GM15510 (cell line): ENCODE measurements around the gene PIK3R2.

Experiments used
- POLR2A ChIP-seq: IDR thresholded peaks from 3 replicates; pipeline ENCODE4 v1.6.1; 2011; ENCODE audit warnings: borderline replicate concordance; ENCODE audit not compliant: insufficient read length; ENCODE audit errors: extremely low read depth

PIK3R2 gene

GRCh38 chr19:18152817-18153555, at the start of gene PIK3R2:
Gene PIK3R2 (plus strand): TSS chr19:18153163. CDS start chr19:18155880, 2,717 bp downstream.
- peak; percentile 55 for TF ChIP-seq POLR2A

DNA sequence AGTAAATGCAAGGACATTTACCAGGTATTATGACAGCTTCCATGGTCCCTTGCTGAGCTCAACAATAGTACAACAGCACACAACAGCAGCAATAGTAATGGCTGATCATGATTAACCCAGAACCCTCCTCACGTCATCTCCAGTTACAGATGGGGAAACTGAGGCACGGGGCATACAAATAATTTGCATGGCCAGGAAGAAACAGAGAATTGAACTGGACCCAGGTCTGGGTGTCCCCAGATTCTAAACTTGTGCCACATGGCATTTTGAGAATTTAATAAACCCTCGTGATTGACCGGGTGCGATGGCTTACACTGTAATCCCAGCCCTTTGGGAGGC, 48.2 kb upstream of the PIK3R2 start:
- TF ChIP-seq POLR2A, result no peak

- TF ChIP-seq POLR2A, result no peak
These were observed 45.7 kb upstream of the PIK3R2 start for GRCh38 chr19:18107235-18107634.

GRCh38 chr19:18108897-18109296, 44.1 kb upstream of the PIK3R2 start:
- TF ChIP-seq POLR2A, result no peak

GRCh38 chr19:18109341-18109732, 43.6 kb upstream of the PIK3R2 start:
- no peak for TF ChIP-seq POLR2A

GRCh38 chr19:18109733-18110608, 43.0 kb upstream of the PIK3R2 start:
- peak; percentile 46 for TF ChIP-seq POLR2A

DNA sequence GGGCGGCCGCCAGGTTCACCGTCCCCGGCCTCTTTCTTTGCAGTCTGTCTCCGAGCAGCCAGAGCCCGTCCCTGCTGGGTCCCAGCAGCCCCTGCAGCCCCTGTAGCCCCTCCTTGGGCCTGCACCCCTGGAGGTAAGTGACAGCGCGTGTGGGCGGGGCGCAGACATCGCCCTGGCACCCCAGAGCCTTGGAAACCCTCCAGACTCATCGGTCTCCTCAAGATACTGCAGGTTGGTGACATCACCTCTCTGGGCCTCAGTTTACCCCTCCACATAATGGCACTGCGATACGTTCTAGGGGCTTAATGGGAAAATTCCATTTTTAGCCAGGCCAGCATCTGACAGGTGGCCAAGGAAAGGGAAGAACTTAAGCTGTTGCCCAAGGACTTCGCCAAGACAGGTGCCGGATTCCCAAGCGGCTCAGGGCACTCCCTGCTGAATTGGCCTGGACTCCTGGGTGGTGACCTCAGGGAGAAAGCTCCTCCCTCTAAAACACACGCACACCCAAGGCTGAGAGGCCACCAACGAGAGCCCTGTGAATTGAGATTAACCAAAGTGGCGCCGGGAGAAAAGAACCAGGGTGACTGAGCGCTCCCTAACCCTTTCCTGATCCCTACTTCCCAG, 42.2 kb upstream of the PIK3R2 start:
- TF ChIP-seq POLR2A, result no peak

DNA sequence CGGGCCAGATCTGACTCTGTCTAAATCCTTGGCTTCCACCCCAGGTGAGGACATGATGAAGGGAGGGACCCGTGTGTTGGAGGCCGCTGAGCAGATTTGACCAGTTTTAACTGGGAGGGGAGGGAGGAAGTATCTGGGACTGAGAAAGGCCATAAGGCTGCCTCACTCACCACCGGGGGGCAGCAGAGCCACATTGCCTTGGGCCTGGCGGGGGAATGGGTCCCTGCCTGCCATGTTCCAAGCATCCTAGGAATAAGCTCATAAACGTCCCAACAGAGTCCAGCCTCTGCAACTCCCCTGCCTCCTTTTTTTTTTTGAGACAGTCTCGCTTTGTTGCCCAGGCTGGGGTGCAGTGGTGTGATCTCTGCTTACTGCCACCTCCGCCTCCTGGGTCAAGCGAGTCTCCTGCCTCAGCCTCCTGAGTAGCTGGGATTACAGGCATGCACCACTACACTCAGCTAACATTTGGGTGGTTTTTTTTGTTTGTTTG, 39.9 kb upstream of the PIK3R2 start:
- no peak for TF ChIP-seq POLR2A

DNA sequence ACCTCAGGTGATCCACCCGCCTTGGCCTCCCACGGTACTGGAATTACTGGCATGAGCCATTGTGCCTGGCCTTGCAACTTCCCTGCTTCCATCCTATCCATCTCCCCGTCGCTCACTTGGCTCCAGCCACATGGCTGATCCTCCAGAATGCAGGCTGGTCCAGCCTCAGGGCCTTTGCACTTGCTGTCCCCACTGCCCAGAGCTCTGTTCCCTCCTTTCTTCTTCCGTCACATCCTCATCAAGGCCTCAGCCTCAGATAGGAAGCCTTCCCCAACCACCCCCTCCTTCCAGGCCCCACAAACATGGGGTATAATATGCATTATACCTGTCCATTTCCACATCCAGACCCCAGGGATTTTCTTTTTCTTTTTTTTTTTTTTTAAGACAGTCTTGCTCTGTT, 39.1 kb upstream of the PIK3R2 start:
- TF ChIP-seq POLR2A, result no peak

DNA sequence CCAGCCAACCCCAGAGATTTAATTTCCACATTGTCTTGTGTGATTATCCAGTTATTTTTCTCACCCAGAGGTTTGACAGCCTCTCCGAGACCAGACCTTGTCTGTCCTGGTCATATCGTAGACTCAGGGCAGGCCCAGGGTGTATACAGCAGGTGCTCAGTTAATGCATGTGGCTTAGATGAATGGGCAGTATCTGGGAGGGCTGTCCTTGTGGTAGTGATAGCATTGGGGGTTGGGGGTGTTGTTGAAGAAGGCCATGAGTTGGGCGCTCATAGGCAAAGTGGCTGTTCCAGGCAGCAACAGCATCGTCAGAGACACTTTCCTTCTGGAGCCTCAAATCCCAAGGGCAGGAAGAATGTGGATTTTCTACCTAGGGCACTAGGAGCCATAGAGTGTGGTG, 38.5 kb upstream of the PIK3R2 start:
- no peak for TF ChIP-seq POLR2A

GRCh38 chr19:18117364-18117691, 35.6 kb upstream of the PIK3R2 start:
- TF ChIP-seq POLR2A, result no peak

- no peak for TF ChIP-seq POLR2A
These were observed 35.1 kb upstream of the PIK3R2 start for GRCh38 chr19:18117692-18118378.

DNA sequence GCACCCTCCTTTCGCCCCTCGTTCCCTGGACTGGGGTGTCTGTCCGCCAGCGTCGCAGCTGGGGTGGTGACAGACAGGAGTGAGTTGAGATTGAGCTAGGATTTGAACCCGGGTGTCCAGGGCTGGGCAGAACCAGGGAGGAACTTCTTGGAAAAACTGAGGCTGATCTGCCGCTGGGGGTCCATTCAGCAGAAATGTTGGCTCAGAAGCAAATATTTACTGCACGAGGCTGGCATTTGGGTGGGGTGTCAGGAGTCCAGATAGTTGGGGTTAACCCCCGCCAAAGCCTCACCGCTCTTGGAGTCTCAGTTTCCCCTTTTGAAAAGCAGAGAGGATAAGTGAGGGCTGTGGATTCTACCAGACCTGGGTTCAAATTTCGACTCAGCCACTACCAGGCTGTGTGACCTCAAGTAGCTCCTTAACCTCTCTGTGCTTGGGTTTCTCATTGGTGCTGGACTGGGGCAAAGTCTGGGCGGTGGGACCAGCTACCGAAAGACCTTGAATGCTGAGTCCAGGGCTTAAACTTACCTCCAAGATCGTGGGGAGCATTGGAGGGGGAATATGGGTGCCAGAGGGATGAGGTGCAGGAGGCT, 34.4 kb upstream of the PIK3R2 start:
- TF ChIP-seq POLR2A, result no peak

GRCh38 chr19:18119013-18119716, 33.8 kb upstream of the PIK3R2 start:
- TF ChIP-seq POLR2A, result no peak

GRCh38 chr19:18119717-18120105, 33.3 kb upstream of the PIK3R2 start:
- no peak for TF ChIP-seq POLR2A

GRCh38 chr19:18120127-18120526, 32.8 kb upstream of the PIK3R2 start:
- TF ChIP-seq POLR2A, result no peak
